ENCODE measurements around the gene CYB5A. TPM values are rescaled to one million over a fixed set of nuclear protein-coding genes. Genes with fewer than 3 reads are reported as not detected.
"Not testable (repeated sequence)": the region's sequence is repeated elsewhere in the genome, so short reads cannot be mapped to it uniquely, and the experiment has no call there.

CYB5A gene, protein sequence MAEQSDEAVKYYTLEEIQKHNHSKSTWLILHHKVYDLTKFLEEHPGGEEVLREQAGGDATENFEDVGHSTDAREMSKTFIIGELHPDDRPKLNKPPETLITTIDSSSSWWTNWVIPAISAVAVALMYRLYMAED
- 39.4 and 42.4 TPM in 2 replicates for total RNA-seq (2014; rRNA removed; shearing (Covaris generic))

DNA sequence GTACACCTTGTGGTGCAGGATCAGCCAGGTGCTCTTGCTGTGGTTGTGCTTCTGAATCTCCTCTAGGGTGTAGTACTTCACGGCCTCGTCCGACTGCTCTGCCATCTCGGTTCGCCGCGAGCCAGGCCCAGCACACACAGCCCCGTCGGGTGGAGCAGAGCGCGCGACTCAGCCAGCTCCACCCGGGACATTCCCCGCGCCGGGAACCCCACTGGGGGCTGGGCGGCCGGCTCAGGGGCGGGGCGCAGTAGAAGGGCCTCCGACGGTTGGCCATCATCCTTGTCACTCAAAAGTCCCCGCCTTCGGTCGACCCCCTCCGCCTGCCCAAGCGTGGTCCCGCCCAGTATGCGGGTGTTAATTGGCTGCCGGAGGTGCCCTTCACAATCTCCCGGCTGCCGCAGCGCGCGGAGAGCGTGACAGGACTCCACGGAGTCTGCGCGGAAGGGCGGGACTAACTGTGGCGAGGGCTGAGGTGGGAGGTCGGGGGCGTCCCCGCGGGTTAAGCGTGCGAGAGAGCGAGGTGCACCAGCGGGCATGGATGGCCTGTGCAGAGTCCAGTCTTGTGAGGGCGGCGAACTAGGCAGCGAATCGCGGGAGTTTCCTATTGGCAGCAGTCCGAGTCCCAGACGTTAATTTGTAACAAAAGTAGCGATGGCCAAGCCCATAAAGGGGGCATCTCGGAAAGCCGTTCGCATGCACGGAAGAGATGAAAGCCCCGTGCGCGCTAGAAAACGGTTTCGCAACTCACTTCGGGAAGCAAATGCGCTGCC lies at the start of gene CYB5A:
TSS of gene CYB5A (minus strand) at position 193 of the 770 bp plus-strand sequence. CDS start at position 105, 88 bp downstream.
- H3K27me3 ChIP-seq = no peaks in the 10 kb centered on the region
- H3K4me3 ChIP-seq = peak within 1 kb of the TSS; percentile 67
- H3K4me1 ChIP-seq = no peaks in the 10 kb centered on the region
- peak within 1 kb of the TSS; percentile 15; the same call in 1 of the 2 replicates for H3K27ac ChIP-seq
- peak; percentile 92 for DNase-seq
- no peaks in the 10 kb centered on the region for H3K36me3 ChIP-seq
- no peaks in the 10 kb centered on the region for H3K9me3 ChIP-seq (replicated peaks)

DNA sequence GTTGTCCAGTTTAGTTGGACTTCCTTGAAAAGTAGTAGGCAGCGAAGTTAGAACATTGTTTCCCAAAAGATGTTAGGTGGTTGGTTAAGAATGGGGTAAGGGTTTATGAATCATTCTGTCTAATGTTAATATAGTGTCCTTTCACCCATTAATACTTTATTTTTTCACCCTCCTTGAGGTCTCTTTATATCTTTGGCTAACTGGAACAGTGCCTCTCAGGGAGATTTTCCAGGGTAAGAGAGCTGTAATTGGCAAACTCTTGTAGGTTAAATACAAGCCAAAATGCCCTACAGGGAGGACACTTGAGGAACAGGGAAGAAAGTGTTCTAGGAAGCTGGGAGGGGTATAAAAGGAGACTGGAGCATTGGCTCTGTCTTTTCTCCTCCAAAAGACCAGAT lies 46.1 kb upstream of the CYB5A start:
- DNase-seq = no peak
- Histone ChIP-seq H3K9me3 (replicated peaks) (no peaks in the 10 kb centered on the region), H3K27me3 (no peaks in the 10 kb centered on the region), H3K4me3 (no peak overlapping the region), H3K27ac (no peak overlapping the region), H3K36me3 (no peaks in the 10 kb centered on the region), H3K4me1 (no peaks in the 10 kb centered on the region)

DNA sequence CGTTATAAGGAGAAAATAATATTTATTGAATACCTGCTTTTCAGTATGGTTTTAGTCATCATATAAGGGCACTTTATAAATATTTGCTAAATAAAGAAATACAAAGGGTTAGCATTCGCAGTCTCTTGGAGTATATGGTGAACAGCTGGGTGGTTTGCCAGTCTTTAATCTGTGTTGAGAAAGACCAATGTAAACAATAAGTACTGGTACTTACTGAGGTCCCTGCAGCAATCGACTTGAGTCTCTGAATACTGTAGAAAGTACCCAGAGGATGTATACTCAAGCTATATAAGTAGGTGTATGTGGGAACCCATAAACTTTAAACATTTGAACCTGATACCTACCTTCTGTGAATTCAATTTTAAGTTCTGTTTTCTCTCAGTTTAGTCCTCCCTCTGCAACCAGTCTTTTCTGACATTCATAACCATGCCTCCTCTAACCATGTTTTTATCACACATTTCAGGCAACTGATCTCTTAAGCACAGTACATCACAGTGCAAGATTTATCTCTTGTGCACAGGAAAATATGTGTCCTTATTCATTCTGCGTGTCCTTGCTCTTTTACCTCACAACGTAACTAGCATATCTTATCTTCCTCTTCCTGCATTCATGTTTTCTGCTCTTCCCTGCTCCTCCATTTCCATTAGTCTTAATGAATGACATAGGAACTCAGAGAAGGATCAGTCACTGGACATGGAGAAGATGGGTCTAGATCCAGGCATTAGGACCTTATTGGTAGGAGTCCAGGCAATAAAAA lies 45.6 kb upstream of the CYB5A start:
- Histone ChIP-seq H3K36me3 (no peaks in the 10 kb centered on the region), H3K9me3 (replicated peaks) (no peaks in the 10 kb centered on the region), H3K27me3 (no peaks in the 10 kb centered on the region), H3K4me1 (no peaks in the 10 kb centered on the region), H3K4me3 (no peak overlapping the region), H3K27ac (no peak overlapping the region)
- no peak for DNase-seq

DNA sequence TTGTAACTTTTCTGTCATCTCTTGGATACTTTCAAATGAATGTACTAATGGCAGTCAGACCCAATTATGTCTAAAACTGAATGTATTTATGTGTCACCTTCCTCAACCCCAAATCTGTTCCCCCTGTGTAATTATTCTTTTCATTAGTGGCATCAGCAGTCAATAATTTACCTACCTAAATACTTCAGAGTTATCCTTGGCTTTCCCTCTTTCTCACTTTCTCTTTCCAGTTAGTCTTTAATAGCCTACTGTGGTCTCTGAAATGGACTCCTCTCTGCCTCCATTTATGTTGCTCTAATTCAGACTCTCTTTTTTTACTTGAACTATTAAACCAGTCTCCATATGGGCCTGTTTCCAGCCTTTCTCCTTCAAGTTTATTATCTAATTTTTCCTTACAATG lies 44.9 kb upstream of the CYB5A start:
- H3K9me3 ChIP-seq (replicated peaks) = no peaks in the 10 kb centered on the region
- H3K4me1 ChIP-seq = no peaks in the 10 kb centered on the region
- no peaks in the 10 kb centered on the region for H3K27me3 ChIP-seq
- no peak for DNase-seq
- no peak overlapping the region for H3K4me3 ChIP-seq
- no peaks in the 10 kb centered on the region for H3K36me3 ChIP-seq
- H3K27ac ChIP-seq = no peak overlapping the region

DNA sequence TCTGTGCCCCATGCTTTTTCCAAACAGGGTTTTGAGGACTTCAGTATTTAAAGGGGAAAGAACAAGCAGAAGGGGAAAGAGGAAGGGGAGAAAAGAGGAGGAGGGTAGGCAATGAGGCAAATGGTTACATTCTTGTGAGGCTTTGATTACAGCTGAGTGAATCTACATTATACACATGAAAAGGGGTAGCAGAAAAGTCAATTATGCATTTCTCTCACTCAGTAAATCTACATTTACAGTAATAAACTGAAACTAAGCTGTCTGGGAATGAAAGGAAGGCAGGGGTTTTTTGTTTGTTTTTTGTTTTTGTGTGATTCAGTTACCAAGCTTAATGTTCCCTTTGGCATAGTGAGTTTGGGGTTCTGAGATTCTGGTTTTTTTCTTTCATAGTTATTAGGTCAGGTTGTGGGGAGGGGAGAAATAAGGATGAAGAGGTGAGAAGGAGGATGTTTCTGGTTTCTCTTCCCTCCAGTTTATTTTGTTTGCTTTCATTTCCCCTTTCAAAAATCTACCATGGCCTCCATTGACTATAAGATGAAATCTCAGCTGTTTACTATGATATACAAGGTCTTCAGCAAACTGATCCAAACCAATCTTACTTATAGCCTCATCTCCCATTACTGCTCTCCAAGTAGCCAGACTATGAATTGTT lies 42.6 kb upstream of the CYB5A start:
- Histone ChIP-seq H3K27me3 (no peaks in the 10 kb centered on the region), H3K9me3 (replicated peaks) (no peaks in the 10 kb centered on the region), H3K36me3 (no peaks in the 10 kb centered on the region), H3K27ac (no peak overlapping the region), H3K4me3 (no peak overlapping the region), H3K4me1 (no peaks in the 10 kb centered on the region)
- DNase-seq = no peak

DNA sequence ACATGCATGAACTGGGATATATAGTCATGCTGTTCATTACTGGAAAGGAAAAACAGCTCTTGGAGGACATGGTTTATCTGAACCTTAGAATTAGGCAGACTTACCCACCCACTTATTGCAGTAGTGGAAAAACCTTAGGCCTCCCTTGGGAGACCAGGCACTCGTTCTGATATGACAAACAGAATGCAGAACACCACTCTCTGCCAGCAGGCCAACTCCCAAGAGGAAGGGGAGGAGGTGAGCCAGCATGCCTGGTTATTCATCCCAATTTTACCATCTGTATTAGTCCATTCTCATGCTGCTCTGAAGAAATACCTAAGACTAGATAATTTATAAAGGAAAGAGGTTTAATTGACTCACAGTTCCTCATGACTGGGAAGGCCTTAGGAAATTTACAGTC lies 41.3 kb upstream of the CYB5A start:
- Histone ChIP-seq H3K4me3 (no peak overlapping the region), H3K4me1 (no peaks in the 10 kb centered on the region), H3K27me3 (no peaks in the 10 kb centered on the region), H3K27ac (no peak overlapping the region), H3K9me3 (replicated peaks) (no peaks in the 10 kb centered on the region), H3K36me3 (no peaks in the 10 kb centered on the region)
- no peak for DNase-seq

DNA sequence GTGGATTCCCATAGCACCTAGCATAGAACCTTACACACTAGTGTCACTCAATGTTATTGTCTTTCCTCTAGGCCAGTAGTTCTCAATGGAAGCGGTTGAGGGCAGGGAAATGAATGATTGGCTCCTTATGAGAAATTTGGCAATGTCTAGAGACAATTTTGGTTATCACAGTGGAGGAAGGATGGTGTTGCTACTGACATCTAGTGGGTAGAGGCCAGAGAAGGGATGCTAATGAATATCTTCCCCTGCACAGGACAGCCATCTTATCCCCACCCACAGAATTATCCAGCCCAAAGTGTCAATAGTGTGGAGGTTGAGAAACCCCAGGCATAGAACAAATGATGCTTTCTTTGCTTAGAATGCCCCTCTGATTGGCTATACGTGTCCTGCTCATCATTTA lies 39.6 kb upstream of the CYB5A start:
- no peaks in the 10 kb centered on the region for H3K36me3 ChIP-seq
- no peaks in the 10 kb centered on the region for H3K9me3 ChIP-seq (replicated peaks)
- H3K4me1 ChIP-seq = no peaks in the 10 kb centered on the region
- H3K4me3 ChIP-seq = no peak overlapping the region
- H3K27me3 ChIP-seq = no peaks in the 10 kb centered on the region
- DNase-seq = peak in 1 of 2 experiments; percentile 14
- H3K27ac ChIP-seq = no peak overlapping the region

DNA sequence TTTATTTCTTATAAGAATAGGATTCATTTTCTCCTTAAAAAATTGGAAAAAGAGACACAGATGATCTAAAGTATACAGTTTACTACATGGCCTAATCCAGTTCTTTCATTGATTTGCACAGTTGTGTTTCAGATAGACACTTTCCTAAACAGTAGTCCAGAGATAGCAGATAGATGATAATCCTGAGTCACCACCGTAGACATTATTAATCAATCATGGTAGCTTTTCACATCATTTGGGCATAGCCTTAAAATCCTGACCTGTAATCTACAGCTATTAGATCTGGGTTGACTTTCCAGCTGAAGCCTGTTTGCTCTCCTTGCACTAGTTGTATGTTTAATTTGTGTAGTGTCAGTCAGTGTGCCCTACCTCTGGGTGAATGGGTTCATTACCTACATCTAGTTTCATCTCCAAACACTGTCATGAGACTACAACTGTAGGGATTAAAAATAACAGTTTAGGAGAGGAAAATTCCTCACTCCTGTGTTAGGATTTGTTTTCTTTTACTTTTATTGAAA lies 38.0 kb upstream of the CYB5A start:
- DNase-seq = no peak

DNA sequence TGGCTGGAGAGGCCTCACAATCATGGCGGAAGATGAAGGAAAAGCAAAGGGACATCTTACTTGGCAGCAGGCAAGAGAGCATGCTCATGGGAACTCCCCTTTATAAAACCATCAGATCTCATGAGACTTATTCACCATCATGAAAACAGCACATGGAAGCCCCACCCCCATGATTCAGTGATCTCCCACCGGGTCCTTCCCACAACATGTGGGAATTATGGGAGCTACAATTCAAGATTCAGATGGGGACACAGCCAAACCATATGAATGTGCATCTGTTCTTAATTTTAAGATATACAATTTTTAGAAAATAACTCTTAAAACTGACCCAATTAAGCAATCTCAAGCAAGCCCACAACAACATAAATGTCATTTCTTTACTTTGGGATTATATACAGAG lies 36.4 kb upstream of the CYB5A start:
- DNase-seq = no peak
- Histone ChIP-seq H3K9me3 (replicated peaks) (no peaks in the 10 kb centered on the region), H3K27me3 (no peaks in the 10 kb centered on the region), H3K4me3 (no peak overlapping the region), H3K4me1 (no peaks in the 10 kb centered on the region), H3K36me3 (no peaks in the 10 kb centered on the region), H3K27ac (no peak overlapping the region)

More for the DNA sequence above, 38.0 kb upstream of the CYB5A start:
- no peaks in the 10 kb centered on the region for H3K27me3 ChIP-seq
- H3K36me3 ChIP-seq = no peaks in the 10 kb centered on the region
- H3K27ac ChIP-seq = no peak overlapping the region
- no peak overlapping the region for H3K4me3 ChIP-seq
- H3K4me1 ChIP-seq = no peaks in the 10 kb centered on the region
- no peaks in the 10 kb centered on the region for H3K9me3 ChIP-seq (replicated peaks)

DNA sequence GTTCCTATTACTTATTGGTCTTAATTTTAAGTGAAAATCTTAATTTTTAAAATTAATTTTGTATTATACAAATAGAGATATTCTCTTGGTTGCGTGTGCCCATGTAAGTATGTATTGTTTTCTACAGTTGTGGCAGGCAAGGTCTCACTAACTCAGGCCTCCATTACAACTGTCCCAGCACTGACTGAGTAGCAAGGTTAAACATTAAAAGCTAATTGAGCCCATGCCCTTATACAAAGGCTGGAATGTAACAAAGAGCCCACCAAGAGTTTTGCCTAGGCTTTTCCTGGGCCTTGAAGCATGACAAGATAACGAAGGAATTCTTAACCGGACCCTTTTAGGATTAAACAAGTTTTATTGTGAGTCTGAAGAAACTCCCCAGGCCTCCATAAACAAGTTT lies 35.0 kb upstream of the CYB5A start:
- H3K9me3 ChIP-seq (replicated peaks); DNase-seq: not testable (repeated sequence)

DNA sequence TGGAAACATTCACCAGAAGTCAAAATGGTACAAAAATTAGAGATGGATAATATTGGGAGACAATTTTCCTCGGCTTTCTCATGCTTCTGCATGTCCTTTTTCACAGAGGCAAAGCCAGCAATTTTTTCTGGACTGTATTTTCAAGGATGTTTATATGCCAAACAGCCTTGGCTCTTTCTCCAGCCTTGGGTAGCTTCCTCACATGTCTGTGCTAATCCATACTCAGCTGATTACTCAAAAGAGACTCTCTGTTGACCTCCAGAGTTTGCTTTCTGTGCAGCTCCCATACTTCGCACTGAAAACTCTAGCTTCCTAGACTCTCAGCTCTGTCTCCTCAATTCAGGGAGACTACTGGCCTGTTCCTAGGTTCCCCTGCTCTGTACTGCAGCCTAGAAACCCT lies 34.5 kb upstream of the CYB5A start:
- DNase-seq = no peak
- Histone ChIP-seq H3K9me3 (replicated peaks) (no peaks in the 10 kb centered on the region), H3K36me3 (no peaks in the 10 kb centered on the region), H3K4me1 (no peaks in the 10 kb centered on the region), H3K27ac (no peak overlapping the region), H3K4me3 (no peak overlapping the region), H3K27me3 (no peaks in the 10 kb centered on the region)

More for the DNA sequence above, 35.0 kb upstream of the CYB5A start:
- not testable (repeated sequence) for H3K27ac ChIP-seq, H3K27me3 ChIP-seq, H3K4me1 ChIP-seq, H3K36me3 ChIP-seq, H3K4me3 ChIP-seq

DNA sequence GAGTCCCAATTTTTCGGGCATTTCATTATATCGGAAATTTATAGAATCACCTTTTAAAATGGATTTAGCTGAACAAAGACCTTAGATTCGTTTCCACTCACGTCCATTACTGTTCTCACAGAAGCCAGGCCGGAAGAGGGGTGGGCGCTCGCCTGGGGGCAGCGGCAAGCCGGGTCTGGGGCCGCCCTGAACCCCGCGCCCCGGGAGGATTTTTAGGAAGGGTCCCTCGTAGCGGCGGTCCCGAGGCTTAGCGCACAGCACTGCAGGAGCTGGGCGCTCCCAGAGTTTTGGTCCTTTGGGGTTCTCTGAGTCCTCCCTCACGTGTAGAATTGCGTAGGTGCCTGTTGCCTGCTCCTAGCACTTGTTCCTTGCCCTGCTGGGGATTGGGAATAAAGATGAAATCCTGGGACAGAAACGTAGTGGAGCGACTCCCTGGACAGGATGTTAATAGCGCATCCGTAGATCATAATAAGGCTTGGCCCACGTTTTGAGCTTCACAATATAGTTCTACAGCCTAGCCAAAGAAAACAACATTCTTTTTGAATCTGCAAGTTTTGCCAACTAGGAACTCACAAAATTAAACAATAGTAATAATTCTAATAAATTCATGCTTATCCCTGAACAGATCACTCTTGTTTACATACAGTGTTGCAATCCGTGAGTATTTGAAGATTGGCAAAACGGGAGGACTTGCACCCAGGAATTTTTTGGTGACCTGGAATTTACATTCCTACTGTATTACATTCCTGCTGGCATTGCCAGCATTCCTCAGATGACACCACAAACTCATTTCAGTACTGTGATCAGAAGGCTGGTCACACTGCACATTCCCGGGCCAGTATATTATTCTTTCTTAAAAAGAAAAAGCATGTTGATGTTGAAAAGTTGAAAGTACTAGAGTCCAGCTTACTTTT lies 24.8 kb upstream of the CYB5A start:
- H3K27ac ChIP-seq = peak overlapping the region; percentile 35
- peak; percentile 9 to 20 for DNase-seq
- no peaks in the 10 kb centered on the region for H3K9me3 ChIP-seq (replicated peaks)
- no peaks in the 10 kb centered on the region for H3K36me3 ChIP-seq
- no peaks in the 10 kb centered on the region for H3K27me3 ChIP-seq
- H3K4me1 ChIP-seq = peaks cover 3% of the 10 kb centered on the region; the same call in 1 of the 2 replicates
- no peak overlapping the region for H3K4me3 ChIP-seq

DNA sequence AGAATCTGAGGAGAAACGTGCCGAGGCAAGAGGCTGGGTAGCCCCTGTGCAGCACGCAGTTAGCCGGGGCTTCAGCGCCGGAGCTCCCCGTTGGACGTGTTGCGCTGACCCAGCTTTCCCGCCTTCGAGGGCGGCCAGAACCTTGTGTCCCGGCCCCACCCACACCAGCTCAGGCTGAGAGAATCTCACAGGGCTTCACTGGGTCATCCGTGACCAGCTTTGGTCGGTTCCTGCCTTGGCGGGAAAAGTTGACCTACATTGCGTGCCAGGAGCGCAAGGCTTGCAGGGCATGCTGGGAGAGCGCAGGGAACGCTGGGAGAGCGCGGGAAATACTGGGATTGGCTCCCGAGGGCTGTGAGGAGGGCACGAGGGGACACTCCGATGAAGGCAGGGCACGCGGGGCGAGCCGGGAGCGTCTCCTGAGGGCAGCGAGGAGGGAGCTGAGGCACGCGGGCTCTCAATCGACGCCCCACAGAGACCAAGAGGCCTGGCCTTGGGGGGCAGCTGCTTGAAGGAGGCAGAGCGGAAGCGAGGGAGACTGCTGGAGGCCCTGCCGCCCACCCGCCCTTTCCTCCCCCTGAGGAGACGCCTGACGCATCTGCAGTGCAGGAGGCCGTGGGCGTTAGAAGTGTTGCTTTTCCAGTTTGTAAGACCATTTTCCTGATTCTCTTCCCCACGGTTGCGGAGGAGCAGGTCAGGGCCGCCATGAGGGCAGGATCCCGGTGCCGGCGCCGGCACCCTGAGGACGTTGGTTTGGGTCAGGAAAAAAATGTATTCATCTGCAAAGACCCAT lies 23.9 kb upstream of the CYB5A start, which contains the start of gene C18orf63:
TSS of gene C18orf63 (plus strand) at position 376 of the 793 bp plus-strand sequence. CDS start 2,027 bp downstream, outside the sequence.
- Histone ChIP-seq H3K27me3 (no peaks in the 10 kb centered on the region), H3K4me3 (no peak within 1 kb of the TSS), H3K4me1 (peaks cover 3% of the 10 kb centered on the region; the same call in 1 of the 2 replicates), H3K36me3 (no peaks in the 10 kb centered on the region), H3K9me3 (replicated peaks) (no peaks in the 10 kb centered on the region), H3K27ac (peak within 1 kb of the TSS; percentile 35)
- no peak for DNase-seq

Measured in SJCRH30 (cell line).